HG02678 (cell line): ENCODE data around the gene COL11A2.
A peak's percentile ranks its signal among the peaks of the same experiment; 100 is the strongest.

Experiments used
- ATAC-seq: cut with Tn5 transposase; IDR thresholded peaks from one replicate; pipeline ENCODE4 v1.9.1; 2021; ENCODE audit warnings: mild to moderate bottlenecking, moderate library complexity; ENCODE audit not compliant: unreplicated experiment

COL11A2 gene

DNA sequence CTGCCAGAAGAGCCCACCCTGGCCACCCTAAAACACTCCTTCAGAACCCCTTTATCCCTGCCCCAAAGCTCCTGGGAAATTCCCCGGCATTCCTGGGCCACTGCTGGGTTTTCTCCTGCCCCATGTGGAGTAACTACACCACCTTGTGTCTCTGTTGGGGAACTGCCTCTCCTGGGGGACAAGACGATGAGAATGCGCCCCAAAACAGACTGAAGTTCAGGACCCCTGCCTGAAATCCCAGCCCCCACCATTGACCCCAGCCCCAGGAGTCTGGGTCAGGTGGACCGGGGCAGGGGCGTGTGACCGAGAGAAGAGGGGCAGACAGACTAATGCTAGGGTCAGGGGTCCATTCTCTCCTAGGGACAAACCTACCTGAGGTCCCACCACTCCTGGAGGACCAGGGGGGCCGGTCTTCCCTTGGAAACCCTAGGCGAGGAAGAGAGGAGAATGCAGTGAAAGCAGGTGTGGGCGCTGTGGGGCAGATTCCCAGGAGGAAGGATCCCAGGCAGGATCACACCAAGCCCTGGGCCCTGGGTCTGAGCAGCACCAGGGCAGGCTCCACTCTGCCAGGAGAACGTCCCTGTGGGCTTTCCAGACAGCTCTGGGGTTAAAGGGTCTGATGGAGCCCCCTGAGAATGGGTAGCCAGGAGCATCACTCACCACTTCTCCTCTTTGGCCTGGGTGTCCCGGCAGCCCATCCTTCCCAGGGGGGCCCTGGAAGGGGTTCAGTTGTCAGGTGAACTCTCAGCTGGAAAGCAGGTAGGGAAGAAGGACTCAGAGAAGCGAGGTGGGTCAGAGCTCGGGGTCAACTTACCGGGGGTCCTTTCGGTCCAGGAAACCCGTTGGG is 19.4 kb downstream of the COL11A2 start:
- ATAC-seq, result no peak

DNA sequence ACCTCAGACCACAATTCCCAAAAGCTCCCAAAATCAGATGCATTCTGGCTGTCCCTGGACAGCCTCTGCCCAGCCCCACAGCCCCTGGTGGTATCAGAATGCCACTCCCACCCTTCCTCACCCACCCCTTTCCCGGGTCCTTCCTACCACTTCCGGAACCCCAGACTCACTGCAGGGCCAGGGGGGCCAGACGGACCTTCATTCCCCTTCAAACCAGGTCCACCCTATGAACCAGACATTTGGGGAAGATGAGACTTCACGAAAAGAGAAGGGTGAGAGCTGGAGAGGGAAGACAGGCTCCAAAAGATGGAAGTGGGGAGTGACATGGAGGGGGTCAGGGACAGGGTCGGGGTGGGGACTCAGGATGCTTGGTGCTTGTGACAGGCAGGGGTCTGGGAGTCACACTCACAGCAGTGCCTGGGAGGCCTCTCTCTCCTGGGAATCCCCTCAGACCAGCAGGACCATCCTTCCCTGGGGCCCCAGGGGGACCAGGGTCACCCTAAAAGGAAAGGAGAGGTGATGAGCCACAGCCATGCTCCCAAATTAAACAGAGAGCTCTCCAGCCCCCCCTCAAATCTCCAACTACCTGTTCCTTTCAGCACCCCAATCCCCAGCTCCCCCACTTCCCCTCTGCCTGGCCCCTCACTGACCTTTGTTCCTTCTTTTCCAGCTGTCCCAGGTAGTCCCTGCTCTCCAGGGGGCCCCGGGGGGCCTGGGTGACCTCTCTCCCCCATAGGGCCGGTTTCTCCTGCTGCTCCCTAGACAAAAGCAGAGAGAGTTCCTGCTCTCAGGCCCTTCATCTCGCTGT is 20.2 kb downstream of the COL11A2 start:
- ATAC-seq, result no peak

DNA sequence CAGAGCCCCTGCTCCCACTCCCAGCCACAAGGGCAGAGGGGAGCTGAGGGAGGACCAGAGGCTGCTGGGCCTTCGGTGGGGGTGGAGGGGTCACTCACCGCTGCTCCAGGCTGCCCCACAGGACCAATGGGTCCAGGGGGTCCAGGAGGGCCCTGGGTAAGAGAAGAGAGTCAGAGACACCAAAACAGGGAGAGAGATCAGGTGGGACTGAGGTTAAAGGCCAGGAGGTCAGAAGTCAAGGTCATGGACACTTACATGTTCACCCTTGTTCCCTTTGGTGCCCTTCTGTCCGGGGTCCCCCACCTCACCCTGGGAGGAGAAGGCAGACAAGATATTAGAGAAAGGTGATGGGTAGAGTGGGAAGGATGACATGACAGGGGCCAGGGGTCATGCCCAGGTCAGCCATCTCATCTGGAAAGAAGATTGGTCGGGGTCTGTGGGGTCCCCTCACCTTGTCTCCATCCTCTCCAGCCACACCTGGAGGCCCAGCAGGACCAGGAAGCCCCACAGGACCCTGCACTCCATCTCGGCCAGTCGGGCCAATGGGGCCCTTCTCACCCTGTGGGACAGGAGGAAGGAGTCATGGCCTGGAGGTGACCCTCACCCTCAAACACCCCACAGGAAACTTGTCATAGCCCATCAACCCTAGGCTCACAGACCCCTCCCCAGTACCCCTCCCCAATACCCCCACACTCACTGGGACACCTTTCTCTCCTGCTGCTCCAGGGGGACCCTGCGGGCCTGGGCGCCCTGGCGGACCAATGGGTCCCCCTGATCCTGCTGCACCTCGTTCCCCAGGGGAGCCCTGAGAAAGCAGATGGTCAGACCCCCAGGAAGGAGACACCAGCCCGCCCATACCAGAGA is 21.0 kb downstream of the COL11A2 start:
- no peak for ATAC-seq

DNA sequence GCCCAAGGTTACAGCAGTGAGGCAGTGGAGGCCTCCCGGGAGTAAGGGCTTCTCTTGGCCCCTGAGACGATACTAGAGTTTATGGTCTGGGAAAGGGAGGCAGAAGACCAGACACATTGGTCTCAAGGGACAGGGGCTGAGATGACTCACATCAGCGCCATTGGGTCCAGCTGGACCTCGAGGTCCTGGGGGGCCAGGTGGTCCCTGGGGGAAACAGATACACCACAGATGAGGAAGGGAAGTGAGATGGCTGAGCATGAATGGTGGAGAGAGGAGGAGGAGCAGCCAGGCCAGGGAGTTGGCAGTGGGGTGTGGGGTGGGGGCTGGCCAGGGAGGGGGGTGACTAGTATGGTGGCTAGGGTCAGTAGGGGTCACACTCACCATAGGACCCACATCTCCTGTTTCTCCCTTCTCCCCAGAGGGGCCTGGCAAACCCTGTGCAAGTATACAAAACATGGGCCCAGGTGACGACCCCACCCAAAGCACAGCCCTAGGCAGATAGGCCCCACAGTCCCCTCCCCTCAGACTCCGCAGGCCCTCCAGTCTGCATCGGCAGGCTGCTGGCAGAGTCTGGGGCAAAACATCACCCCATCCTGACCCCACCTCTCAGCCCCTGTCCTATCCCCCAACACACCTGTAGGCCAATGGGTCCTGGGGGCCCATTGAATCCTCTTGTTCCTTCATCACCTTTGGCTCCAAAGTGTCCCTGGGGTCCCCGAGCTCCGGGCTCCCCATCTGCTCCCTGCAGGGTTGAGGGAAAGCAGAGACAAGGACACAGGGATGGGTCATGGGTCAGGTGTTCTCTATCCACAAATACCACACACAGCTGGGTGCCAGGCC is 21.9 kb downstream of the COL11A2 start:
- ATAC-seq, result no peak

DNA sequence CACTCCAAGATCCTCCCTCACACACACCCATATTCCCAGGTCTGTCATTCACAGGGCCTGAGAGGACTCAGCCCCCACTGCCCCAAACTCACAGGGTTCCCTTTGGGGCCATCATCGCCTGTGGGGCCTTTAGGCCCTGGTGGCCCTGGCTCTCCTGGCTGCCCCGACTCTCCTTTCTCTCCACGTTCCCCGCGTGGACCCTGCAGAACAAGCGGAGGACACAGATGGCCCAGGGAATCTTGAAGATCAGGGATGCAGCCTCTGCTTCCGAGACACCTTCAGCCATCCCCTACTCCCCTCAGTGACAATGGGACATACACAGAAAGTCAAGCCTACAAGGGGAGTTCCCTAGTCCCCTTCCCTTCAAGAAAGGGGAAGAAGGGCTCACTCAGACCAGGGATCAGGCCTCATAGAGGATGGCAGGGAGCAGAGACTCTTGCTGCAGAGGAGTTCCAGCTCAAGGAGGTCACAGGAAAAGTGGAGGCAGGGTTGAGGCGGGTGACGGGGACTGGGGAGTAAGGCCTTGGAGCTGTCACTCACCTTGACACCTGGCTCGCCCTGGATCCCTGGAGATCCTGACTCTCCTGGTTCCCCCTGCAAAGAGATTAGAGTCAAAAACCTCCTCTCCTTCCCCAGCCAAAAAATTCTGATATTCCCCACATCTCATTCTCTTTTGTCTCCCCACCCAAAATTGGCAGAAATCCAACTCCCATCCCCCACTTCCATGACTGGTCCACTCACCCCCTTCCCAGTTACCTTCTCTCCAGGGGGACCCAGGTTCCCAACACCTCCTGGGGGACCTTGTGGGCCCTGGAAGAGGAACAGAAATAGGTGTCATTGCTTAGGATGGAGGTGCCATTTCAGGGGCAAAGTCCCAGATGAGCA is 22.7 kb downstream of the COL11A2 start:
- ATAC-seq, result no peak

DNA sequence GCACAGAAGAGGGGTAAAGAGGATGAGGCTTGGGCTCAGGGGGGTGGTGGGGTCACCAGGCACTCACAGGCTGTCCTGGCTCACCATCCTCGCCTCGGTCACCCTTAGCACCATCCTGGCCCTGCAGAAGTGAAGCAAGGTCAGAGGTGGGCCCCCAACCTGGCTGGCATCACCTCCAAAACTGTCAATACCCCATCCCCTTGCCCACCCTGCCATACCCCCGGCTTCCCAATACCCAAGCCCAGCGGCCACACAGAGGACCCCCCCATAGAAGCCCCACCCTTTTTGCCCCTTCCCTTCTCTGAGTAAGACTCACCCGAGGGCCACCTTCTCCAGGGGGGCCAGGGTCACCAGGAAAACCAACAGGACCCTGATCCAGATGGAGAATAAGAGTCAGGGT is 23.6 kb downstream of the COL11A2 start:
- no peak for ATAC-seq

DNA sequence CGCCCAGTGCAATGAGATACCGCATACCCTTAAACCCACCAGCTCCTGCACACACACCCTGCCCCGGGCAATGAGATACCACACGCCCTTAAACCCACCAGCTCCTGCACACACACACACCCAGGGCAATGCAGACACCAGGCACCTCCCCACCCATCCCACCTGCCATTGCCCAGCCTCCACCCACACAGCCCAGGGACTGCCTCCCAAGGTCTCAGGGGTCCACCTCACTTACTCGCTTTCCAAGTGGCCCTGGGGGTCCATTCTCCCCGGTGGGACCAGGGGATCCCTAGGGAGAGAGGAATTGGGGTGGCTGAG is 24.0 kb downstream of the COL11A2 start:
- no peak for ATAC-seq

DNA sequence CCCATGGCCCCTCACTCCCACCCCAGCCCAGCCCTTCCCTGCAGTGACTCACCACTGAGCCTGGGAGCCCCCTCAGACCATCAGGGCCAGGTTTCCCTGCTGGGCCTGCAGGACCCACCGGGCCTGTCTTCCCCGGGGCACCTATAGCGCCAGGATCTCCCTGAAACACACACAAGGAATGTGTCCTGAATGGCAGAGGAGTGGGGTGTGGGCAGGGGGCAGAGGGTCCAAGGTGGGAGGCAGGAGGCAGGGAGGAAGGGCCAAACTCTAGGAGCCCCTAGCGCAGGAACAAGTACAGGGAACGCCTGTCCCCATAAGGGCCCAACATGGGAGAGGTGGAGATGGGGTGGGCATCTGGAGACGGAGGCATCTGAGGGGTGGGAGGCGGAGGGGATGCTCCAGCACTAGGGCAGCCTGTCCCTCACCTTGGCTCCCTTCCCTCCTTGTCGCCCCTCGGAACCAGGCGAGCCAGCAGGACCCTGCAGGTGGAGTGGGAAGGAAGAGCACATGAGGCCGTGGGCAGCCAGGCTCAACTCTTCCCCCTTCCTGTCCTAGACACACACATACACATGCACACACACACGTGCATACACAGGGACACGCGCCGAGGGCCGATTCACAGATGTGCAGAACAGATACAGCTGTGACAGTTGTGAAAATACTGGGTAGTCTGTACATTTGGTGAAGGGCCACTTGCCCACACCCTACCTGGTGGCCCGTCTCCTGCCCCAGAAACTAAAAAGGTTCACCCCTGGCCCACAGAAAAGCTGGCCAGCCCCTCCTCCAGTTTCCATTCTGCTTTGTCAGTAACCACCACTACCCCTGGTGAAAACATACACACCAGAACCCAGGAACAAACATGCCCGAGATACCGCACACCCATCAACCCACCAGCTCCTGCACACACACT is 24.6 kb downstream of the COL11A2 start:
- no peak for ATAC-seq

DNA sequence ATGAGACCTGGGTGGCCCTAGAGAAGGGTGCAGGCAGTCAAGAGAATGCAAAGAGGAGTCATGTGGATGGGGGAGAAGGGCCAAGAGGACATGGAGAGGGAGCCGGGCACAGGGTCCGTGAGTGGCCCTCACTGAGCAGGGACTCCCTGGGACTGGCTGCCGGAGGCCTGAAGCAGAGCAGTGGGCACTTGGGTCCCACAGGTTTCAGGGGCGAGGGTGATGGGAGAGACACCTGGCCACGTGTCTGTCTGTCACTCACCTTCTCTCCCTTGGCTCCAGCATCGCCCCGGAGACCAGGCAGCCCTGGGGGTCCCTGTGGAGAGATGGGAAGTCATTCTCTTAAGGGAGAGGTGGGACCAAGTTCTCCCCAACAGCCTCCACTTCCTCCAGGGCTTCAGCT is 25.5 kb downstream of the COL11A2 start:
- ATAC-seq, result no peak

DNA sequence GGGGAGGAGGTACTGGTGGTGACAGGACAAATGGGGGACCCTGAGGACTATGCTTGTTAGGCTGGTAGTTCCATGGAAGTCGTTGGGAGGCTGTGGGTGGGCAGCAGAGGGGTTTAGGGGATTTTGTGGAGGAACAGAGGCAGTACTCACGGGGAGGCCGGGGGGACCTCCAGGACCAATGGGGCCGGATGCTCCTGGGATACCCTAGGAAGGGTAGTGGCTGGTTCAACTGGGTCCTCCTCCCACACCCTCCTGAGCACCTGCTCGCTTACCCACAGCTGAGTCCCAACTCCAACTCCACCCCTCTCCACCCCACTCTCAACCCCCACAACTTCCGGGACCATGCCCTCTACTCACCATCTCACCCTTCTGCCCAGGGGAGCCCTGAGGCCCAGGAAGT is 25.9 kb downstream of the COL11A2 start:
- no peak for ATAC-seq

DNA sequence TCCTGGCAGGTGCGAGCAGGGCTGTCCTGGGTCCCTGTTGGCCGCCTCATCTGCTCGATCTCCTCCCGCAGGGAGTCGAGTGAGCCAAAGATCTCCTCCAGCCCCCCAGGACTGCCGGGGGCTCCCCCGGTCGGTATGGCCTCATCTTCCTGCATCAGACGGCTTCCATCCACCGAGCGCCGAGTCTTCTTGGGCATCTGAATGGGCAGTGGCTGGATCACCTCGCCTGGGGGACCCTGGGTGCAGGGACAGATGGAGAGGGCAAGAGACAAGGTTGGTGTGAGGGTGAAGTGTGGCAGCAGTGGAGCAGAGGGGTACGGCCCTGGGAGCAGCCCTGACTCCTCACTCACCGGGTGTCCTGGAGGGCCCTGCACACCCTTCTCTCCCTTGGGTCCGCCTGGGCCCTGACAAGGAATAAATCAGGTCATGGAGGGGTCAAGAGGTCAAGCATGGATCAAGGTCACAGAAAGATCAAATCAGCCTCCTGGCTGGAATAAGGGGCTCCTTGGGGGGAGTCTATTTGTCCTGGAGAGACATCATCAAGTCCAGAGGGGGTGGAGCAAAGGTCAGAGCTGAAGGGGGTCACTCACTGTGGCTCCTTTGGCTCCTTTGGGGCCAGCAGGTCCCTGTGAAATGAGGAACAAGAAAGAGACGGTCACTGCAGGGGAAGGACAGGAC is 26.5 kb downstream of the COL11A2 start:
- ATAC-seq, result no peak

DNA sequence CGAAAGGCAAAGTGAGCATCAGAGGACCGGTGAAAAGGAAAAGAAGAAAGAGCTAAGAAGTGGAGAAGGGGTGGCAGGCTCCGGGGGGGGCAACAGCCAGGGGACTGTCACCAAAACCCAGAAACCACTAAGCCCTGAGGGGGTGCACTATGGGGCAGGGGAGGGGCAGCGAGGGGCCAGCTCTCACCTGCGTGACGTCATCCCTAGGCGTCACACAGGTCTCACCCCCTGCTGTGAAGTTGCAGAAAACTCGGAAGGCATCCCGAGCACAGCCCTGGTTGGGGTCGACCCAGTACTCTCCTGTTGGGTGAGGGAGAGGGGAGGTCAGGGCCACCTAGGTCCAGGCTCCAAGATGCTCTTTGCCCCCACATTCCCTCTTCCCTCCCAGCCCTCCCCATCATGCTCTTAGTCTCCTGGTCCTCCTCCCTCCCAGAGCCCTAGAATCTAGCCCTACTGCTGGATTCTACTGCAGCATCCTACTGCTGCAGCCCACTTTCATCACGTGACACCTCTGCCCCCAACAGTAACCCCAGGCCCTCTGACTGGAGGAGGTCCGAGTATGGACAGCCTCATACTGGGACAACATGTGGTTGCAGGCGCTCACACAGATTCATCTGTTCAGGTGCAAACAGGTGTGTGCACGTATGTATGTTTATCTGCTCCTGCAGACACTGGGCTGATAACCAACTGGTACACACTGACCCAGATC is 27.4 kb downstream of the COL11A2 start:
- no peak for ATAC-seq

DNA sequence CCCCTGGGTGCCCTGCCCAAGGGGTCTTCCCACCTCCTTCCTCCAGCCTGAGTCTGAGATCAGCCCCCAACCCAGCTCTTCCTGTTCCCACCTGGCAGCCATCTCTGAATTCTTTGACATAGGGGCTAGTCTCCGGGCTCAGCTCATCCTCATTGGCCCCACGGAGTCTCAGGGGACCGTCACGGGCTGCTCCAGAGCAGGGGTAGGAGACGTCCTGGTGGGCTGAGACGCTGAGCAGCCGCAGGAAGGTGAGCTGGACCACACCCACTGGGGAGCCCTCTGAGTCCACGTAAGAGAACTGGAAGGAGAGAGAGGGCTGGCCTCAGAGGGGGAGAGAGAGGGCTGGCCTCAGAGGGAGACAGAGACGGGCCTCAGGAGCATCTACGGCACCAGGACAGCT is 28.1 kb downstream of the COL11A2 start:
- ATAC-seq, result no peak

DNA sequence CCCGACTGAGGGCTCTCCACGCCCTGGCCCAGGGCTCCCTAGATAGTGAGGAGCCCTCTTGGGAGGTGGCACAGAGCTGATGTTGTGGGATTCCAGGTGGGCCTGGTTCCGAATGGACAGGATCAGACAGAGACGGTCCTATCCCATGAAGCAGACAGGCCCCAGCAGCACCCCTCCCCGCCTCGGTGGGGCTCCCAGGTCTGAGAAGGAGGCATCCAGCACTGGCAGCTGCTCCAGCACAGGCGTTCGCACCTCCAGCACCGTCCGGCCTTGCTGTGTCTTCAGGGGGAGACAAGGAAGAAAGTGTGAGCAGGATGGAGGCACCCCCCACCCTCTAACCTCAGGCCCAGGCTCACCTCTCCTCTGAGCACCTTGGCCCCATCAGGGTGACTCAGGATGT is 28.7 kb downstream of the COL11A2 start:
- ATAC-seq, result no peak

DNA sequence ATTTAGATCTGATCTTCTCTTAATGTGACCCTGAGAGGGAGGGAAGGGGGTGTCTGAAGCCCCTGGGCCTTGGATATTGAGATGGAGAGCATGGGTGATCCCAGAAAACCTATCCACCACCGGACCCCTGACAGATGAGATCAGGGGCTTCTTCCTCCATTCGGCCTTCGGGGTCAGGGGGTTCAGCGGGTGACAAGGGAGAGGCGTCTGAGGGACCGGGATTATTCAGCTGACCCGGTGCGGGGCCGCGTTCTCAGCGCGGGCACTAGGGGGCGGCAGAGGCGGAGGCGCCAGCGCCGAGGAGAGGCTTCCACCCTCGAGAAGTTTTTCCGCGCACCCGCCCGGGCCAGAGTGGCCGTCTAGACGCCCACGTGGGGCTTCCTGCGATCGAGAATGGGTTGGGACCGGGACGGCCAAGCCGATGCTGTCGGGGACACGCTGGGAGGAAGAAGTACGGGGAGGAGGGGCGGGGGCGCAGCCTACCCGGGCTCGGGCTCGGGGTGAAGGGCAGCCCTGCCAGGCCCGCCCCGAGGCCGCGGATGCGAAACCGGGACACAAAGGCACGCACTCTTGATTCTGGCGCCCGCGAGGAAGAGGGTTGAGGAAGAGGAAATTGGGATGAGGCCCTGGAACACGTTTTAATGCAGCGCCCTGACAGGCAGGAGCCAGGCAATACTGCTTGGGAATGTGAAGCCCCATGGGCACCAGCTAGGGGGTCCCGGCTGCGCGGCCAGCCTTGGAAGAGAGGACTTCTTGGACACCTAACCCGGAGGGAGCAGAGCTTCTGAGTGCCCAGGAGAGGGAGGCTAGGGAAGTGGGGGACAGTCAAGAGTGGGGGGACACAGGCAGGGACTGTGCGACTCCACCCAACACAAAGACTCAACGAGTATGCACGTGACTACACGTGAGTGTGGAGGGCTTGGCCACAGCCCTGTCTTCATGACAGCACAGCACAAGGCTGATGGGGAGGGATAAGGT is 30.6 kb downstream of the COL11A2 start:
- peak; percentile 56 for ATAC-seq

DNA sequence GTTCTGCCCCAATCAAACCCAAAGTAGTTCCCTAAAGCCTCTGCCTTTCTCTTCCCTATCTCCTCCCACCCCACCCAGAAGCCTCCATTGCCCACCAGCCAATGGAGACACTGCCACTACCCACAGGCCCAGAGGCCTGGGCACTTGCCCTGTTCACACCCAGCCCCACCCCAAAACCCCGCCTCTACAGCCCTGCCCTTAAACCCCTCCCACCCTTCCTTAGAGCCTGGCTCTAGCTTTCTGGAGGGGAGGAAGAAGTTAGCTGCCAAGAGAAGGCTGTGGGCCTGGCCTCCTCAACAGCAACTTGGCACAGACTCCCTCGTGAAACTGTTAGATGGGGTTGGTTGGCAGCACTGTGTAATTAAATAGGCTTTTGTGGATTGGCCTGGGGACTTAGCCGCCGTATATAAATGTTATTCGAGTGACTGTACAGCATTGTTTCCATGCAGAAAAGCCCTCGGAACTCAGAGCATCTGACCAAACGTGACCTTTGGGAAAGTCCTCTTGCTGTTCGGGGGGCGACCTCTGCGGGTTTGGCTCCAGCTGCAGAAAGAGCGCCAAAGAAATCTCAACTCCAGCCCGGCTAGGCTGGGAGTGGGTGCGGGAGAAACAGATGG is 31.4 kb downstream of the COL11A2 start:
- no peak for ATAC-seq
